Calu3 (cell line): Measurements from ENCODE around the gene ZFC3H1. TPM values are rescaled to one million over a fixed set of nuclear protein-coding genes. Genes with fewer than 3 reads are reported as not detected.

Experiments used
- BruUV-seq: library from RNA; stranded (reverse); fragments of 400-500 nt; replicated peaks from 2 replicates; lab custom pipeline; 2021; lab: Mats Ljungman, UMichigan
- CTCF ChIA-PET: fragments of 300-600 bp; sonication (Branson Sonifier 250); formaldehyde crosslinking; loops from one replicate; lab custom pipeline; 2022; ENCODE audit warnings: antibody characterized with exemption; lab: Charles Lee
- DNase-seq: peaks from one replicate; pipeline ENCODE4 v3.0.0; 2022
- H3K27ac Mint-ChIP-seq: one replicate; pipeline ENCODE4 v1.8.0; 2022; ENCODE audit warnings: mixed read lengths; ENCODE audit not compliant: unreplicated experiment
- H3K27me3 Mint-ChIP-seq: one replicate; pipeline ENCODE4 v1.8.0; 2022; ENCODE audit warnings: mixed read lengths; ENCODE audit not compliant: unreplicated experiment
- H3K36me3 Mint-ChIP-seq: one replicate; pipeline ENCODE4 v1.8.0; 2022; ENCODE audit warnings: mild to moderate bottlenecking, moderate library complexity, mixed read lengths; ENCODE audit not compliant: insufficient read depth, unreplicated experiment
- H3K4me1 Mint-ChIP-seq: one replicate; pipeline ENCODE4 v1.8.0; 2022; ENCODE audit warnings: mild to moderate bottlenecking, low read depth, mixed read lengths; ENCODE audit not compliant: unreplicated experiment
- H3K4me3 Mint-ChIP-seq: one replicate; pipeline ENCODE4 v1.8.0; 2022; ENCODE audit warnings: mild to moderate bottlenecking, low read depth, moderate library complexity, mixed read lengths; ENCODE audit not compliant: unreplicated experiment
- H3K9me3 Mint-ChIP-seq: one replicate; pipeline ENCODE4 v1.8.0; 2022; ENCODE audit warnings: low read depth, mixed read lengths; ENCODE audit not compliant: unreplicated experiment
- CTCF ChIP-seq: fragments of 200-600 bp; IDR thresholded peaks from one replicate; pipeline ENCODE4 v1.8.0; 2022; ENCODE audit warnings: antibody characterized with exemption; ENCODE audit not compliant: unreplicated experiment
- intact Hi-C: fragments of 100-400 bp; cut with micrococcal nuclease; formaldehyde crosslinking; loops from one replicate; pipeline ENCODE4 v1.10.0; 2022; ENCODE audit not compliant: unreplicated experiment
- total RNA-seq: library from RNA; stranded (reverse); gene quantifications from 2 replicates; pipeline ENCODE4 v1.2.3, GENCODE V29; 2022

Gene ZFC3H1
- total RNA-seq, 1 experiment from 2014 or later, result 66.6 TPM

GRCh38 chr12:71665090-71665463, 1.4 kb upstream of the ZFC3H1 start:
- no peak for DNase-seq
- Mint-ChIP-seq H3K4me3 (peak overlapping the region; percentile 97), H3K36me3 (peaks cover 52% of the 10 kb centered on the region), H3K27ac (peak overlapping the region; percentile 98), H3K9me3 (peaks cover 2% of the 10 kb centered on the region), H3K27me3 (no peaks in the 10 kb centered on the region), H3K4me1 (peaks cover 17% of the 10 kb centered on the region)
- CTCF ChIA-PET, result interaction anchor here (1.5 to 2.9 kb wide), 2 partner anchors 21 to 82 kb away, joined by 7 to 27 read pairs; partner anchors contain the start of gene TMEM19
- no peak for TF ChIP-seq CTCF
- no TSS peak for BruUV-seq
- intact Hi-C loops, result no loop called here

GRCh38 chr12:71664411-71665089, 902 bp upstream of the ZFC3H1 start:
- DNase-seq, result no peak
- TSS peak; percentile 76 for BruUV-seq
- H3K4me3 Mint-ChIP-seq, result peak overlapping the region; percentile 97
- no peaks in the 10 kb centered on the region for H3K27me3 Mint-ChIP-seq
- H3K27ac Mint-ChIP-seq, result peak overlapping the region; percentile 98
- CTCF ChIA-PET, result interaction anchor here (0.6 to 2.9 kb wide), 8 partner anchors 16 to 176 kb away, joined by 3 to 27 read pairs (median 4); partner anchors contain the start of gene TMEM19
- peaks cover 2% of the 10 kb centered on the region for H3K9me3 Mint-ChIP-seq
- intact Hi-C loops, result loop anchor here (1.0 to 5.0 kb wide), 2 partner anchors 83 to 173 kb away; partner anchors contain the start of gene TBC1D15
- peaks cover 53% of the 10 kb centered on the region for H3K36me3 Mint-ChIP-seq
- peaks cover 17% of the 10 kb centered on the region for H3K4me1 Mint-ChIP-seq
- TF ChIP-seq CTCF, result no peak

GRCh38 chr12:71662849-71663560, 643 bp downstream of the ZFC3H1 start:
- CTCF ChIA-PET, result interaction anchor here (1.0 to 2.9 kb wide), 5 partner anchors 22 to 117 kb away, joined by 3 to 27 read pairs (median 4); partner anchors contain the start of gene RAB21
- peak overlapping the region; percentile 97 for H3K4me3 Mint-ChIP-seq
- DNase-seq, result peak; percentile 57
- TF ChIP-seq CTCF, result no peak
- intact Hi-C loops, result loop anchor here (5.0 kb wide), 1 partner anchor 174 kb away; the partner anchor contains the start of gene TBC1D15
- H3K27ac Mint-ChIP-seq, result peak overlapping the region; percentile 98
- BruUV-seq, result TSS peak; percentile 59
- H3K9me3 Mint-ChIP-seq, result peaks cover 2% of the 10 kb centered on the region
- H3K36me3 Mint-ChIP-seq, result peaks cover 69% of the 10 kb centered on the region
- H3K4me1 Mint-ChIP-seq, result peaks cover 17% of the 10 kb centered on the region
- no peaks in the 10 kb centered on the region for H3K27me3 Mint-ChIP-seq

- Mint-ChIP-seq H3K4me1 (peaks cover 11% of the 10 kb centered on the region), H3K36me3 (peaks cover 74% of the 10 kb centered on the region), H3K27me3 (no peaks in the 10 kb centered on the region), H3K4me3 (peak overlapping the region; percentile 97), H3K27ac (peak overlapping the region; percentile 98), H3K9me3 (no peaks in the 10 kb centered on the region)
- CTCF ChIA-PET, result interaction anchor here (2.6 to 2.9 kb wide), 2 partner anchors 23 to 85 kb away, joined by 9 to 27 read pairs; no protein-coding TSS in a partner anchor
- intact Hi-C loops, result loop anchor here (5.0 kb wide), 1 partner anchor 175 kb away; the partner anchor contains the start of gene TBC1D15
- no peak for TF ChIP-seq CTCF
- no peak for DNase-seq
- no TSS peak for BruUV-seq
Observed at GRCh38 chr12:71661977-71662530, 1.6 kb downstream of the ZFC3H1 start.
